NCI-H510A (cell line): ENCODE measurements around the gene TREX2.
"Not testable (repeated sequence)": the region's sequence is repeated elsewhere in the genome, so short reads cannot be mapped to it uniquely, and the experiment has no call there.

Source experiments
- DNase-seq: peaks from one replicate; lab custom pipeline; 2025; lab: John Stamatoyannopoulos, UW

TREX2 gene

DNA sequence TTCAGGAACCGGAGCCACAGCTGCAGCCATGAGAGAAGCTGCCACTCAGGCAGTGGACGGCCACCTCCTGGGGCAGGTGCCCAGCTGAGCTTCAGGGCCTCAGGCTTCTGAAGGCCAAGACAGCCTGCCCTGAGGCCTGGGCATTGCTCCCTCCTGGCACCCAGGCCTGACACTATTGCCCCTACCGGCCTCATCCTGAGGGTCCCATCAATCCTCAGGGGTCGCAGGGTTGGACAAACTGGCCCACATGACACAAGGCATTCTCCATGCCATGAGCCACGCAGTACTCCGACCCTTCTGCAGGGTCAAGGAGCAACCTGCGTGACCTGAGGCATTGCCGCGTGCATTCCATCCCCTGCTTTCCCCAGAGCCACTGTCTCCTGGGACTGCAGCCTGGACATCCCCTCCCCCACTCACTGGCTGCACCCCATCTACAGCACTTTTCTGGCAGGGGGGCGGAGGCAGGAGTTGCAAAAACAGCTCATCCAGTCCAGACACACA lies 37.6 kb downstream of the TREX2 start:
- no peak for DNase-seq

DNA sequence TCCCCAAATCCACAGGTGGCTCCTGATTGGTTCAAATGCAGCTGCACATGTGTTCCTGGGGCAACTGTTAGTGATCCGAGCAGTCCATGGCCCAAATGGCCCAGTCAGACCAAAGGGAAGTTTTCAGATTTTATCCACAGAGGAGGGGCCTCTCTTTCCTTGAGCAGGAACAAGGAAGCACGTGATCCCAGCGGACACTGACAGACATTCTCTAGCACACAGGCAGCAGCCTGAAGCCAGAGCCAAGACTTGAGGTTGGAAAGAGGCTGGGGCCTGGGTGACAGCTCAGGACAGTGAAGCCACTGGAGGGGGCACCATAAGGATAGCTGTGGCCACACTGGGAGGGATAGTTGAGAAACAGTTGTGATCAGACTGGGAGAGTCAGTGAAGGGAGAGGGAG lies 38.1 kb downstream of the TREX2 start:
- DNase-seq, result no peak

DNA sequence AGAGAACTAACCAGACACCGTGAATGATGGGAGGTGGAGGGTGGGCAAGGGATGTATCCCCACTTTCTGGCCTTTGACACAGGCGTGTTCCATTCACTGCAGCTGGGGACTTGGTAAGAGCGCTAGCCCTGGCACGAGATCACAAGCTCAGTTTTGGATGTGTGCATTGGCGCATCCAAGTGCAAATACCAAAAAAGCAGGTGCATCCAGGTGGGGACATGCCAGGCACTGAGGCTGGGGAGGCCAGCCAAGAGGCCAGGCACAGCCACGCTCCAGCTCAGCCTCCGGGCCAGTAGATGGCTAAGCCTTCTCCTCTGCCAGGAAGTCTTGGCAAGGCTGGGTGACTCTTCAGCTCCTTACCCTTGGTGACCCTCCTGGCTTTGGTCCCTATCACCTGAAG lies 39.0 kb downstream of the TREX2 start:
- DNase-seq, result no peak

DNA sequence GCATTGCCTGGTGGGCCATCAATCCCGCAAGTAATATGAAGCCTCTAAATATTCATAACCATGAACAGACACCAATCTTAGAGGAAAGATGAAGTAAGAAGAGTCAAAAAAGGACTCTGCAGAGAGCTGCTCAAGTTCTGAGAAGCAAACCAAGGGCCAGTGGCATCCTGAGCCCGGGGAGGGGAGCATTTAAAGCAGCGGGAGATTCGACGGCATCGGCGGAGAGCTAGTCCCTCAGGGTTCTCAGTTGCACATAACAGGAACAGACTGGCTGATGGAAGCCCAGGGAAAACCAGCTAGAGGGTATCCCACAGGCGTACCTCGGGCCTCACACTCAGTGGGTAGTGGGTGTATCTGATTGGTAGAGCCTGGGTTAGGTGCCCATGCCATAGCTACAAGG lies 39.8 kb downstream of the TREX2 start:
- no peak for DNase-seq

DNA sequence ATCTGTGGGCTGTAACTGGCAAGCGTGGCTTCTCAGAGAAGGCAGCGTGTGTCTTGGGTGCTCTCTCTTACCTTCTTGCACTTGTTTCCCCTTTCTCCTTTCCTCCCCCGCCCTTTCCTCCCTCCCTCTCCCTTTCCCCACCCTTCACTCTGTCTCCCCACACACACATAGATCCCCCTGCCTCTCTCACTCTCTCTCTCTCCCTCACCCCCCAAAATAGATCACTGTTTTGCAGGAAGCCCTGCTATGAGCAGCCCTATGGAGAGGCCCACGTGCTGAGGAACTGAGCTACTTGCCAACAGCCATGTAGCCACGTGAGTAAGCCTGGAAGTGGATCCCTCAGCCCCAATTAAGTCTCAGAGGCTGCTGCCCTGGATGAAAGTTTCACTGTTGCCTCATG lies 40.4 kb downstream of the TREX2 start:
- no peak for DNase-seq

DNA sequence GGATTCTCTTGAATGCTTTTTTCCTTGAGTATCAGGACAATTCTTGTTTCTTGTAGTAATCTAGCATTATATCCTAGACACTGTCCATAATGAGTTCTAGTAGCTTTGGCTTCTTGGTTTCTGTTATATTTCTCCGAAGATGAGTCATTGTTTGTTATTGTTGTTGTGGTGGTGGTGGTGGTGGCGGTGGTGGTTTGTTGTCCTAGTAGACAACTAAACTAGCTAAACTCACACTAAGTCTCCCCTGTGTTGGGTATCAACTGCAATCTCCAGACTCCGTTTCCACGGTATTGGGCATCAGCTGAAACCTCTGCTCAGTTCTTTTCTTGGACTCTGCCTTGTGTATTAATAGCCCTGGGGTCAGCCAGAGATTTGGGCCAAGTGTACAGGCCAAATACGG lies 41.5 kb downstream of the TREX2 start:
- DNase-seq, result not testable (repeated sequence)

DNA sequence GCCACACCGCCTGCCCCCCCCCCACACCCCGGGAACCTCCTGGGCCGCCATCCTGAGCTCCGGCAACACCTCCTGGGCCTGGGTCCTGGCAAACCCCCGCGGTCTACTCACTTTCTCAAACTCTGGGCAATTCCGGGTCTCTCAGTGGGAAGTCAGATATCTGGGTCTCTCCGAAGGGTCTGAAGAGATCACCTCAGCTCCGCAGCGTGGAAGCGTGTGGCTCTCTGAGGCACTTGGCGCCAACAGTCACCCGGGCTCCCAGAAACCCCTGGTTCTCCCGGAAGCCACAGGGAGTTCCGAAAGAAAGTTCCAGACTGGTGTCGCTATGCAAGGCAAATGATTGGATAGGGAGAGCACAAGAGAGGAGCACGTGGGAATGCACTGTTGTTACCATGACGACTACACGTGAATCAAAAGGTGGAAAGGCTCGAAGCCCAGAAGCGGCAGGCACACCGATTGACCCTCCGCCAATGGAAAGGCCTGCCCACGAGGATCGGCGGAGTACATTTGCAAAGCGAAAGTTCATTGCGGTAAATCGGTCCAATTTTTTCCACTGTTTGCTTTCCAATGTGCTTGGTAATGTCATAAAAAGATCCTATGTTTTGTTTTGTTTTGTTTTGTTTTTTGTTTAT lies 44.6 kb downstream of the TREX2 start, which contains the start of gene PNMA6E:
Gene PNMA6E, minus strand, starts transcription at position 218 of the 632 bp plus-strand sequence. CDS start 2,501 bp downstream, outside the sequence.
- DNase-seq, result no peak

DNA sequence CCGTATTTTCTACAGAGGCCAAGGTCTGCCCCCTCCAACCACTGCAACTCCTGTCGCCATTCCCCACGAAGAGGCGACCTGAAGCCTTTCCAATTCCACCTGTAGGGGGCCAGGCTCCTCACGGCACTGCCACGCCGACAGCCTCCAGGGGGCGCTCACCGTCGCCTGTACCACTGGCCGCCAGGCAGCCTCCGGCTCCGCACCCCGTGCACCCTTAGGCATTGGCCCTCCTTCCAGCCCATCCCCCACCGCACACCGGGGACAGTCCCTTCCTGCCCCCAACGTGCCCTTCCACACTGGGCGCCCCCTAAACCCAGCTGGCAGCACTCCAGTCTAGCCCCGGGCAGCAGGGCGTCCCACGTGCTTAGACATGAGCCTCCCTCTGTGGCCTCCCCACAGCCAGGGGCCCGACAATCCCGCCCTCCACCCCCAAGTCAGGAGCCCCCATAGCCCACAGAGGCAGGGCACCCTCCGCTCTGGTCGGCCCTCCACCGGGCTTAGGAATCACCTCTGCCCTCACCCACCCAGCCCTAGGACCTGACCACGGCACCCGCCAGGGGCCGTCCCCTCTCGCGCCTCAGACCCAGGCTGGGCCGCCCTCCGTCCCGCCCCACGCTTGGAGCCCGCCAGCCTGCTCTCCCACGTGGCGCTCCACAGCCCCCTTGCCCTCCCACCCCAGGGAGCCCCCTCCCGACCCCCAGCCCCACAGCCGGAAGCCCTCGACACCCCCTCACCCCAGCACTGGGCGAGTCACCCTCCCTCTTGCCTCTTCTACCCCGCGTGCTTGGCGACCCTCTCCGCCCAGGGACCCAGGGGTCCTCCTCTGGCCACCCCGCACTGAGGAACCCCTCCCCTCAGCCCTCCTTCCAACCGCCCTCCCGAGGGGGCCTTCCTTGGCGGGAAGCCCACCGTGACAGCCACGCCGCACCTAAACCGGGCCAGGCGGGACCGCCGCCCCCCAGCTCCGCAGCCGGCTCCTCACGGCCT lies 45.4 kb downstream of the TREX2 start:
- DNase-seq, result no peak

DNA sequence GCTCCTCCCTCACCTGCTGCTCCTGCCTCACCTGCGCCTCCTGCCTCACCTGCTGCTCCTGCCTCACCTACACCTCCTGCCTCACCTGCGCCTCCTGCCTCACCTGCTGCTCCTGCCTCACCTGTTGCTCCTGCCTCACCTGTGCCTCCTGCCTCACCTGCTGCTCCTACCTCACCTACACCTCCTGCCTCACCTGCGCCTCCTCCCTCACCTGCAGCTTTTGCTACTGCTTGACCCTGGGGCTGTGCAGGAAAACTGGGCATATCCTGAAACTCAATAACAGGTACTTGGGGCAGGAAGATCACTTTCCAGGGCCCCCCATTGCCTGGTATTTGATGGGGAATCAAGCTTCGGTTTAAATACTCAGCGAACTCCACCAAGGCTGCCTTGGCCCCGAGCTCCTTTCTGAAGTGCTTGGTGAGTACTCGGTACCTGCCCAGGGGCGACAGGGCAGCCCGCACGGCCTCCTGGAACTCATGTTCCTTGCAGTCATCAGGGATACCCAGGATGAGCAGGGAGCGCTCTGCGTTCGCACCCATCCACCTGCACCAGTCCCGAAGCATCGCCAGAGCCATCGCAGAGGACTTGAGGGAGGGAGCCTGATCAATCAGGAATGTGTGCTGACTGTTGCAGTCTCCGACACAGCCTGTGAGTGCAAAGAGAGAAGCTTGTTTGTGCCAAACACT lies 47.4 kb downstream of the TREX2 start:
- no peak for DNase-seq

DNA sequence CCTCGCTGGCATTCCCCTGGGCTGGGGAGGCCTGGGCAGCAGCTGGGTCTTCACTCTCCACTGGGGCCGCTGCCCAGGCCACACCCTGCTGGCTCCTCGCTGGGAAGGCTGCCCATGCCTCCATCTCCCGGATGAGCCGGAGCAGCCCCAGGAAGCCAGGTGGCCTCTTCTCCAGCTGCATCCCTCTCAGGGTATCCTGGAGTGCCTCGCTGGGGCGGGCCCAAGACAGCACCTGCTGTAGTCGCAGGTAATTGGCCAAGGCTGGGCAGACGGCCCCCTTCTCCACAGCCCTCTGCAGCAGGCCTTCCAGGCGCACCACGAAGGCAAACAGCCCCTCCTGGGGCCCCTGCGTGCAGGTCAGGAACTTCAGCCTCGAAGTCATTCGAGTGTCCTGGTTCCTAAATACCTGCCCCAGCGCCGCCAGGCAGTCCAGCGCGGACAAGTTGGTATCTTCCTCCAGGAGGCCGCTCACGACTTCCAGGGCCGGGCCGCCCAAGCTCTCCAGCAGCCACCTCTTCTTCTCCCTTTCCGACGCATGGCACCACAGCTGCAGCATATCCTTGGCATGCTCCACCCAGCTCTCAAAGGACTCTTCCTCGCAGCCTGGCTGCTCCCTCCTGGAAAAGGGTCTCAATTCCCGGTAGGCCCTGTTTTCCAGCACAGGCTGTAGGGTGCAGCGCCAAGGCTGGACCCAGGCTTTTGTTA lies 48.4 kb downstream of the TREX2 start:
- no peak for DNase-seq

DNA sequence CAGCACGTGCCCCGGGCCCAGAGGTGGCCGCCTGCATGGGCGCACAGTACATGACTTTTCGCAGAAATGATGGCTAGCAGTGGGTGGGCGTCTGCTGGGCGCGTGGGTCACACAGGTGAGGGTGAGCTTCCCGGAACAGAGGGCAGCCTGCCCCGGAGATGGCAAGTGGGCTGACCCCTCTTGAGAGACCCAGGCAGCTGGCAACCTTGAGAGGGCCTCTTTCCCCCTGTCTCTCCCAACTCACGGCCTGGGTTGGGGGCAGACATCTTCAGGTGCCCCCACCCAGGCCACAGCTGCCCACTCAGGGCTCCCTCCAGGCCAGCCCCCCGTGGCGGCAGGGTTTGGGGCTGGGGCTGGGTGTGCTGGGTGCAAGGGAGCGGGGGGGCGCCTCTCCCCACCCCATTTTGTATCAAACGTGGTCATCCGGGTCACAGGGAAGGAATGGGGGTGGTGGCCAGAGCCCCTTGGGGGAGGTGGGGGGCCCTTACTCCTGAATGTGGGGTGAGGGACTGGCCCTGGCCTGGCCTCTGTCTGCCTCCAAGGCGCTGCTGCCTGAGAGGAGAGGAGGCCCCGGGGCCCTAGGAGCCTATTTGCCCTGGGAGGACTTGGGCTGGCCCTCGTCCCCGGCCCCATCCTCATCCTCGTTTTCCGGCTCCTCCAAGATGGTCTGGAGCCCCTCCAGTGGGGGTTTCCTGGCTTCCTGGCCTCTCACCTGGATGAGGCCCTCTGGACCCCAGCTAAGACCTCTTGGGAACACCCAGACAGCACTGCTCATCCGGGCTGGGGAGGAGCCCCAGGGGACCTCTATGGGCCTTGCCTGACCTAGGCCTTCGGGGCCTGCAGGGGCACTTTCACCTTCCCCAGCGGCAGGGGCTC lies 49.3 kb downstream of the TREX2 start:
- DNase-seq, result no peak

DNA sequence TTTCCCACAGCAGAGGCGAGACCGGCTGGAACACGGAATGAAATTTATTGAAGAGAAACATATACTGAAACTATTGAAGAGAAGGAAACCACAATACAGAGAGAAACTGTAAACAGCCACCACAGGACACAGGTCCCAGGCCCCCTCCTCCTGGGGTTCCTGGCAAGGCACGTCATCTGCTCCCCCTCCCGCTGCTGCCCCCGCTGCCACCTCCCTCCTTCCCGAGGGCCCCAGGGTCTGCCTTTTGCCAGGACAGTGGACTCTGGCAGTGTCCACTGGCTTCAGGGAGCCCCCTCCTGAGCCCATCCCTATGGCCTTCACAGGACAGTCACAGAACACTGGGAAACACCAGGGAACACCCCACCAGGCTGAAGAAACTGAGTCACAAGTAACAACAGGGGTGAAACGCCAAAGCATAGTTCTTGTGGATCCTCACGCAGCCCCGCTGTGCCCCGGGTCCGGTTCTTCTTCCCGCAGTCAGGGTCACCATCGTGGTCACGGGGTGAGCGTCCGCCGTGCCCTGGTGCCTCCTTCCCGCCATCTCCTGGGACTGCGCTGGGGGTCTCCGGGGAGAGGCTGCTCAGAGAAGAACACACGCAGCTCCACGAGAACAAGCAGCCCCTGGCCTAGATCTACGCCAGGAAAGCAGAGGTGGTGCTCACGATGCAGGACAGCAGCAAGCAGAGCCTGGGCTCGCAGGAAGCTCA lies 50.1 kb downstream of the TREX2 start:
- DNase-seq, result no peak

DNA sequence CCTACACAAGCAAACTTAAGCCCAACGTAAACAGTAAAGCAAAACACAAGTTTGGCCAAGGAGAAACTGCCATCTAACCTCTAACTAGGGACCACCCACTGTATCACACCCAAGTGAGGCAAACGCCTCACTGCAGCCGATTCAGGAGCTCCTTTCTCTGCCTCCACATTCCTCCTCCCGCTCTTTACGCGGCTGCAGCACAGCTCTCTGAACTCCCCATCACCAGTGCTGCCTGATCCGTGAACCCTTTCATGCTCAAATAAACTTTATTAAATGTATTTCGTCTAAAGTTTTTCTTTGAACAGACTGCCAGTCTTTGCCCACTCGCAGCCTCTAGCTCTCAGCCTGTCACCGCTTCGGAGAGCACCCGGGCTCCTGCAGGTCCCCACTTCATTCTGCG lies 51.2 kb downstream of the TREX2 start:
- DNase-seq, result no peak
